SU-DHL-6 (cell line): ENCODE results near the gene TAF5.

Experiments
- H2AFZ ChIP-seq: fragments of 200-600 bp; sonication (generic); 2 replicates; pipeline ENCODE4 v1.6.1; 2014; ENCODE audit warnings: low read depth, mild to moderate bottlenecking, moderate library complexity, mixed read lengths, antibody characterized with exemption, low read length; ENCODE audit not compliant: severe bottlenecking
- H3F3A ChIP-seq: fragments of 200-600 bp; shearing (Covaris generic); 2 replicates; pipeline ENCODE4 v1.6.0; 2016; ENCODE audit warnings: antibody characterized with exemption, mild to moderate bottlenecking; ENCODE audit not compliant: insufficient read depth
- H3K27ac ChIP-seq: fragments of 200-600 bp; sonication (generic); 2 replicates; pipeline ENCODE4 v1.5.1; 2016; ENCODE audit warnings: low read depth, mild to moderate bottlenecking, low read length, moderate library complexity, mixed read lengths
- H3K27me3 ChIP-seq: fragments of 200-600 bp; sonication (generic), shearing (Covaris generic); 2 replicates; pipeline ENCODE4 v1.6.0; 2014; ENCODE audit warnings: mild to moderate bottlenecking, low read length
- H3K36me3 ChIP-seq: fragments of 200-600 bp; sonication (generic); 2 replicates; pipeline ENCODE4 v1.6.1; 2014; ENCODE audit warnings: mild to moderate bottlenecking, low read length, mixed read lengths
- H3K4me2 ChIP-seq: fragments of 300-600, 200-600 bp; shearing (Covaris generic), sonication (generic); 2 replicates; pipeline ENCODE4 v1.6.0; 2014; ENCODE audit warnings: low read length, low read depth, mild to moderate bottlenecking; ENCODE audit not compliant: poor library complexity, severe bottlenecking
- H3K4me3 ChIP-seq: fragments of 200-600 bp; sonication (generic); 2 replicates; pipeline ENCODE4 v1.5.1; 2014; ENCODE audit warnings: antibody characterized with exemption, low read length, mild to moderate bottlenecking, mixed read lengths; ENCODE audit not compliant: insufficient read depth, poor library complexity, severe bottlenecking
- H3K79me2 ChIP-seq: fragments of 200-600 bp; sonication (generic); 2 replicates; pipeline ENCODE4 v1.6.1; 2014; ENCODE audit warnings: mild to moderate bottlenecking, low read length, moderate library complexity; ENCODE audit not compliant: insufficient read depth
- H3K9ac ChIP-seq: fragments of 200-600 bp; sonication (generic); 2 replicates; pipeline ENCODE4 v1.7.0; 2014; ENCODE audit warnings: mild to moderate bottlenecking, low read length
- H3K9me2 ChIP-seq: fragments of 200-600 bp; sonication (generic); replicated peaks from 2 replicates; pipeline ENCODE4 v1.6.1; 2014; ENCODE audit warnings: low read length; ENCODE audit not compliant: insufficient read depth
- H3K9me3 ChIP-seq: fragments of 200-600 bp; sonication (generic); 2 replicates; pipeline ENCODE4 v1.6.1; 2014; ENCODE audit warnings: low read length, mixed read lengths; ENCODE audit not compliant: insufficient read depth
- H4K20me1 ChIP-seq: fragments of 200-600 bp; sonication (generic); 2 replicates; pipeline ENCODE4 v1.6.1; 2014; ENCODE audit warnings: low read depth, mild to moderate bottlenecking, antibody characterized with exemption, low read length, moderate library complexity, mixed read lengths
- CTCF ChIP-seq: fragments of 200-600 bp; sonication (generic); IDR thresholded peaks from one replicate; pipeline ENCODE4 v1.5.1; 2017; ENCODE audit warnings: antibody characterized with exemption, mild to moderate bottlenecking, low read length, moderate library complexity; ENCODE audit not compliant: insufficient read depth, poor library complexity, severe bottlenecking
- EZH2phosphoT487 ChIP-seq: fragments of 200-600 bp; sonication (generic), shearing (Covaris generic); conservative IDR thresholded peaks from 2 replicates; pipeline ENCODE4 v1.6.1; 2018; ENCODE audit warnings: mild to moderate bottlenecking, antibody characterized with exemption, low read length, moderate library complexity, mixed read lengths

Gene TAF5

GRCh38 chr10:103417601-103418000 lies 49.8 kb downstream of the TAF5 start:
- Histone ChIP-seq H3K9ac (no peak overlapping the region), H3F3A (no peaks in the 10 kb centered on the region), H3K4me2 (no peak overlapping the region), H3K4me3 (no peak overlapping the region), H3K9me2 (no peaks in the 10 kb centered on the region), H3K79me2 (no peaks in the 10 kb centered on the region), H3K9me3 (no peaks in the 10 kb centered on the region), H2AFZ (no peak overlapping the region), H3K27me3 (no peaks in the 10 kb centered on the region), H3K27ac (no peak overlapping the region), H3K36me3 (peaks cover 33% of the 10 kb centered on the region), H4K20me1 (no peaks in the 10 kb centered on the region)
- TF ChIP-seq EZH2phosphoT487, result no peak
- no peak for TF ChIP-seq CTCF

GRCh38 chr10:103419101-103419500 lies 51.3 kb downstream of the TAF5 start:
- Histone ChIP-seq H3K4me3 (no peak overlapping the region), H3K27ac (no peak overlapping the region), H4K20me1 (no peaks in the 10 kb centered on the region), H3K36me3 (peaks cover 26% of the 10 kb centered on the region), H3K9me3 (no peaks in the 10 kb centered on the region), H2AFZ (no peak overlapping the region), H3K9me2 (no peaks in the 10 kb centered on the region), H3K79me2 (no peaks in the 10 kb centered on the region), H3K27me3 (no peaks in the 10 kb centered on the region), H3F3A (no peaks in the 10 kb centered on the region), H3K4me2 (no peak overlapping the region), H3K9ac (no peak overlapping the region)
- TF ChIP-seq EZH2phosphoT487, result no peak
- TF ChIP-seq CTCF, result no peak

- no peak overlapping the region for H3K27ac ChIP-seq
- TF ChIP-seq CTCF (no peak), EZH2phosphoT487 (no peak)
- H3K4me3 ChIP-seq, result no peak overlapping the region
- H3K36me3 ChIP-seq, result peaks cover 15% of the 10 kb centered on the region; the same call in 1 of the 2 replicates
- H3K9me3 ChIP-seq, result no peaks in the 10 kb centered on the region
- no peak overlapping the region for H3K4me2 ChIP-seq
- no peaks in the 10 kb centered on the region for H4K20me1 ChIP-seq
- H2AFZ ChIP-seq, result no peak overlapping the region
- no peaks in the 10 kb centered on the region for H3K9me2 ChIP-seq
- no peaks in the 10 kb centered on the region for H3K79me2 ChIP-seq
- H3F3A ChIP-seq, result no peaks in the 10 kb centered on the region
- no peak overlapping the region for H3K9ac ChIP-seq
- H3K27me3 ChIP-seq, result no peaks in the 10 kb centered on the region
Observed at GRCh38 chr10:103423748-103424147, 56.0 kb downstream of the TAF5 start.
